ENCODE results near the gene CFAP299. TPM values are rescaled to one million over a fixed set of nuclear protein-coding genes. Genes with fewer than 3 reads are reported as not detected.

CFAP299 gene
- total and polyA plus RNA-seq, 2 of the 8 experiments (the other 6 are each of a cell fraction or from before 2014, with no cell fraction given), result not detected

DNA sequence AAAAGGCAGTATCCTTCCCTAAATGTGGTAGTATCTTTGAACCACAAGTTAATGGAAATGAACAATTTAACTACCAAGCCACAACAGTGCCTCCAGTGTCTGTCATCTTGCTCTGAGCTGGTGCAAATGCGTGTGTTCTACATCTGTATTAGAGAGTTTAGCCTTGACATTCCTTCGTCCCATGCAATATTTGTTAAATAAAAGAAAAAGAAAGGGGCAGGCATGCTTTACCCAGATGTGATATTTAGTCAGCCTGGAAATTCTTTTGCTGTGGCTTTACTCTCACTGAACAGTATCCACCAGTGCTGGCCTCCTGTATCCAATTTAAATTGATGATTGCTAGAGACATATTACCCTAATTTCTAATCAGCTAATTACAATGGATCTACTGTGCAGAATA lies 310.5 kb downstream of the CFAP299 start:
- TF ChIP-seq, protein P1, sequence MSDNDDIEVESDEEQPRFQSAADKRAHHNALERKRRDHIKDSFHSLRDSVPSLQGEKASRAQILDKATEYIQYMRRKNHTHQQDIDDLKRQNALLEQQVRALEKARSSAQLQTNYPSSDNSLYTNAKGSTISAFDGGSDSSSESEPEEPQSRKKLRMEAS (IDR thresholded peaks at IDR 0.05), result no peak
- TF ChIP-seq CTBP2 (IDR thresholded peaks at IDR 0.05; ENCODE audit: borderline replicate concordance, insufficient read depth, insufficient read length, low read length) (no peak), TAF7 (optimal IDR thresholded peaks at IDR 0.05; ENCODE audit: borderline replicate concordance, low read depth, low read length) (no peak), CREB1 (IDR thresholded peaks at IDR 0.05) (no peak), SIRT6 (IDR thresholded peaks at IDR 0.05; ENCODE audit: low read length) (no peak)
- TF ChIP-seq, protein P2, sequence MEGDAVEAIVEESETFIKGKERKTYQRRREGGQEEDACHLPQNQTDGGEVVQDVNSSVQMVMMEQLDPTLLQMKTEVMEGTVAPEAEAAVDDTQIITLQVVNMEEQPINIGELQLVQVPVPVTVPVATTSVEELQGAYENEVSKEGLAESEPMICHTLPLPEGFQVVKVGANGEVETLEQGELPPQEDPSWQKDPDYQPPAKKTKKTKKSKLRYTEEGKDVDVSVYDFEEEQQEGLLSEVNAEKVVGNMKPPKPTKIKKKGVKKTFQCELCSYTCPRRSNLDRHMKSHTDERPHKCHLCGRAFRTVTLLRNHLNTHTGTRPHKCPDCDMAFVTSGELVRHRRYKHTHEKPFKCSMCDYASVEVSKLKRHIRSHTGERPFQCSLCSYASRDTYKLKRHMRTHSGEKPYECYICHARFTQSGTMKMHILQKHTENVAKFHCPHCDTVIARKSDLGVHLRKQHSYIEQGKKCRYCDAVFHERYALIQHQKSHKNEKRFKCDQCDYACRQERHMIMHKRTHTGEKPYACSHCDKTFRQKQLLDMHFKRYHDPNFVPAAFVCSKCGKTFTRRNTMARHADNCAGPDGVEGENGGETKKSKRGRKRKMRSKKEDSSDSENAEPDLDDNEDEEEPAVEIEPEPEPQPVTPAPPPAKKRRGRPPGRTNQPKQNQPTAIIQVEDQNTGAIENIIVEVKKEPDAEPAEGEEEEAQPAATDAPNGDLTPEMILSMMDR (IDR thresholded peaks at IDR 0.05; ENCODE audit: control extremely low read depth in 1 of 3, insufficient read depth in 1 of 3, low read depth in 1 of 3, low read length in 3 of 3), result peak in 1 of 3 experiments; percentile 10; a peak in 1 of 4 replicates
- Histone ChIP-seq H3K36me3 (ENCODE audit: control insufficient read depth in 2 of 4, insufficient read depth in 4 of 4, low read length in 3 of 4) (no peaks in the 10 kb centered on the region), H4K91ac (replicated peaks; ENCODE audit: insufficient read length, low read length) (no peak overlapping the region), H4K5ac (ENCODE audit: insufficient read length, low read depth, low read length) (no peak overlapping the region), H3K4me3 (ENCODE audit: extremely low read depth in 1 of 4, insufficient read depth in 2 of 4, low read depth in 3 of 4, low read length in 4 of 4) (no peak overlapping the region), H3K4me1 (replicated peaks in 1 of 4; ENCODE audit: control insufficient read depth in 3 of 4, insufficient read depth in 4 of 4, low read length in 3 of 4) (no peaks in the 10 kb centered on the region), H3K56ac (replicated peaks; ENCODE audit: insufficient read length, low read depth, low read length) (no peak overlapping the region), H3K79me1 (ENCODE audit: low read depth, low read length) (no peaks in the 10 kb centered on the region), H4K8ac (ENCODE audit: extremely low read depth, insufficient read depth, low read length) (no peak overlapping the region), H4K20me1 (replicated peaks in 1 of 2; ENCODE audit: control insufficient read depth in 1 of 2, insufficient read depth in 2 of 2, low read length in 2 of 2) (no peaks in the 10 kb centered on the region), H3K18ac (ENCODE audit: extremely low read depth, low read length) (no peak overlapping the region), H2BK15ac (ENCODE audit: low read length) (no peak overlapping the region), H3K4me2 (ENCODE audit: insufficient read depth in 1 of 2, low read depth in 2 of 2, low read length in 2 of 2) (no peak overlapping the region), H2BK5ac (ENCODE audit: low read depth, low read length) (no peak overlapping the region), H3K9ac (replicated peaks in 1 of 4; ENCODE audit: extremely low read depth in 1 of 4, low read depth in 3 of 4, low read length in 3 of 4) (no peak overlapping the region), H3K27me3 (replicated peaks in 1 of 4; ENCODE audit: control insufficient read depth in 3 of 4, extremely low read depth in 1 of 4, insufficient read depth in 3 of 4, low read length in 3 of 4) (no peaks in the 10 kb centered on the region), H2BK12ac (ENCODE audit: low read depth, low read length) (no peak overlapping the region), H3K23me2 (ENCODE audit: low read depth, low read length) (no peaks in the 10 kb centered on the region), H2AFZ (ENCODE audit: low read length) (no peak overlapping the region), H2BK120ac (replicated peaks; ENCODE audit: low read depth, low read length) (no peak overlapping the region), H3K9me3 (ENCODE audit: insufficient read depth in 2 of 2, low read depth in 1 of 2, low read length in 1 of 2) (no peaks in the 10 kb centered on the region), H3K14ac (ENCODE audit: insufficient read length) (no peak overlapping the region), H3K27ac (ENCODE audit: low read depth, low read length) (no peak overlapping the region), H3K4ac (replicated peaks; ENCODE audit: insufficient read length, low read depth, low read length) (no peak overlapping the region), H2BK20ac (ENCODE audit: low read length) (no peak overlapping the region), H2AK5ac (ENCODE audit: low read depth, low read length) (no peak overlapping the region), H3K23ac (ENCODE audit: insufficient read length) (no peak overlapping the region), H3K79me2 (ENCODE audit: control insufficient read depth in 1 of 2, insufficient read depth in 2 of 2, low read length in 2 of 2) (no peaks in the 10 kb centered on the region)
- ChIA-PET POLR2A (ENCODE audit: partially characterized antibody) (no interaction called here), CTCF (ENCODE audit: partially characterized antibody) (interaction anchor here (0.5 to 2.1 kb wide), 3 partner anchors 9 to 460 kb away, joined by 3 to 6 read pairs (median 4); no protein-coding TSS in a partner anchor)
- FAIRE-seq, result no peak
- DNase-seq (ENCODE audit: low read depth in 1 of 2, low spot score in 2 of 2), result no peak
- WGBS, 2 experiments (ENCODE audit: extremely low coverage in 1 of 2, insufficient coverage in 1 of 2, insufficient read length in 1 of 2, insufficient replicate concordance in 2 of 2, low coverage in 1 of 2, low lambda C conversion rate in 2 of 2, missing lambda C conversion rate in 1 of 2), result 65% methylated on average over 2 of the region's 2 CpGs; no CpG with 5 or more reads in 1 of the 2 experiments
